HAP-1 (cell line): ENCODE data around the gene PNPLA1.
A peak's percentile ranks its signal among the peaks of the same experiment; 100 is the strongest.

Experiments used
- DNase-seq, 2 experiments: peaks; one replicate each; pipeline ENCODE4 v3.0.0-alpha.2; 2016 to 2020; ENCODE audit warnings: low spot score in 2 of 2
- H3K27me3 ChIP-seq: fragments of 250-450 bp; sonication (Bioruptor Pico); 2 replicates; pipeline ENCODE4 v1.5.1; 2020; ENCODE audit warnings: low read depth, mild to moderate bottlenecking, moderate library complexity
- H3K36me3 ChIP-seq: fragments of 250-450 bp; sonication (Bioruptor Pico); replicated peaks from 2 replicates; pipeline ENCODE4 v1.5.1; 2020; ENCODE audit warnings: mild to moderate bottlenecking
- H3K4me1 ChIP-seq: fragments of 250-450 bp; sonication (Bioruptor Pico); 2 replicates; pipeline ENCODE4 v1.5.1; 2020; ENCODE audit warnings: mild to moderate bottlenecking
- H3K4me3 ChIP-seq: fragments of 250-450 bp; sonication (Bioruptor Pico); 2 replicates; pipeline ENCODE4 v1.5.1; 2020; ENCODE audit warnings: mild to moderate bottlenecking, moderate library complexity
- H3K9me3 ChIP-seq: fragments of 250-450 bp; sonication (Bioruptor Pico); 2 replicates; pipeline ENCODE4 v1.5.1; 2020; ENCODE audit warnings: mild to moderate bottlenecking, moderate library complexity
- in situ Hi-C: fragments of 300-500 bp; cut with MboI; formaldehyde crosslinking; loops from 3 replicates; pipeline ENCODE4 v1.14.3; 2020; ENCODE audit warnings: low sequenced_read_pairs, inconsistent platforms, mixed read lengths

Gene PNPLA1

GRCh38 chr6:36269834-36270705 lies at the start of gene PNPLA1:
Gene PNPLA1, plus strand, starts transcription at chr6:36270060. Its CDS starts 400 bp downstream, at chr6:36270460.
- Histone ChIP-seq H3K4me1 (no peaks in the 10 kb centered on the region), H3K4me3 (no peak within 1 kb of the TSS), H3K9me3 (no peaks in the 10 kb centered on the region), H3K36me3 (no peaks in the 10 kb centered on the region), H3K27me3 (no peaks in the 10 kb centered on the region)
- no peak for DNase-seq
- in situ Hi-C loops: no loop called here

GRCh38 chr6:36220226-36220625 lies 49.6 kb upstream of the PNPLA1 start:
- H3K36me3 ChIP-seq: peaks cover 53% of the 10 kb centered on the region

GRCh38 chr6:36221674-36222073 lies 48.2 kb upstream of the PNPLA1 start:
- in situ Hi-C loops: no loop called here
- Histone ChIP-seq H3K4me1 (peaks cover 20% of the 10 kb centered on the region), H3K4me3 (no peak overlapping the region), H3K27me3 (no peaks in the 10 kb centered on the region), H3K36me3 (peaks cover 48% of the 10 kb centered on the region), H3K9me3 (no peaks in the 10 kb centered on the region)
- no peak for DNase-seq

More at GRCh38 chr6:36220226-36220625, 49.6 kb upstream of the PNPLA1 start:
- no peaks in the 10 kb centered on the region for H3K27me3 ChIP-seq
- in situ Hi-C loops: no loop called here
- H3K4me3 ChIP-seq: no peak overlapping the region
- peaks cover 6% of the 10 kb centered on the region; the same call in 1 of the 2 replicates for H3K4me1 ChIP-seq
- no peak for DNase-seq
- H3K9me3 ChIP-seq: no peaks in the 10 kb centered on the region

- no peak for DNase-seq
- Histone ChIP-seq H3K4me3 (no peak overlapping the region), H3K27me3 (no peaks in the 10 kb centered on the region), H3K4me1 (peaks cover 33% of the 10 kb centered on the region), H3K9me3 (no peaks in the 10 kb centered on the region), H3K36me3 (peaks cover 42% of the 10 kb centered on the region)
- in situ Hi-C loops: no loop called here
Measured at GRCh38 chr6:36222924-36223323, 46.9 kb upstream of the PNPLA1 start.

- in situ Hi-C loops: no loop called here
- no peaks in the 10 kb centered on the region for H3K27me3 ChIP-seq
- H3K4me1 ChIP-seq: peaks cover 33% of the 10 kb centered on the region
- no peaks in the 10 kb centered on the region for H3K9me3 ChIP-seq
- H3K36me3 ChIP-seq: peaks cover 41% of the 10 kb centered on the region
- no peak for DNase-seq
- no peak overlapping the region for H3K4me3 ChIP-seq
Measured at GRCh38 chr6:36223706-36224105, 46.2 kb upstream of the PNPLA1 start.

- DNase-seq: no peak
- H3K36me3 ChIP-seq: peaks cover 37% of the 10 kb centered on the region
Measured at GRCh38 chr6:36224918-36225461, 44.9 kb upstream of the PNPLA1 start.

GRCh38 chr6:36226438-36227047 lies 43.3 kb upstream of the PNPLA1 start:
- Histone ChIP-seq H3K4me1 (peaks cover 33% of the 10 kb centered on the region), H3K4me3 (no peak overlapping the region), H3K36me3 (peaks cover 39% of the 10 kb centered on the region), H3K27me3 (no peaks in the 10 kb centered on the region), H3K9me3 (no peaks in the 10 kb centered on the region)
- DNase-seq: peak in 1 of 2 experiments; percentile 40
- in situ Hi-C loops: no loop called here

More at GRCh38 chr6:36224918-36225461, 44.9 kb upstream of the PNPLA1 start:
- no peaks in the 10 kb centered on the region for H3K9me3 ChIP-seq
- in situ Hi-C loops: no loop called here
- no peak overlapping the region for H3K4me3 ChIP-seq
- no peaks in the 10 kb centered on the region for H3K27me3 ChIP-seq
- peaks cover 33% of the 10 kb centered on the region for H3K4me1 ChIP-seq

GRCh38 chr6:36227379-36228228 lies 42.3 kb upstream of the PNPLA1 start:
- Histone ChIP-seq H3K4me3 (no peak overlapping the region), H3K27me3 (no peaks in the 10 kb centered on the region), H3K4me1 (peaks cover 33% of the 10 kb centered on the region), H3K36me3 (peaks cover 33% of the 10 kb centered on the region), H3K9me3 (no peaks in the 10 kb centered on the region)
- peak; percentile 72 to 78 for DNase-seq
- in situ Hi-C loops: no loop called here

- H3K4me1 ChIP-seq: peaks cover 33% of the 10 kb centered on the region
- peaks cover 24% of the 10 kb centered on the region for H3K36me3 ChIP-seq
- no peaks in the 10 kb centered on the region for H3K9me3 ChIP-seq
- DNase-seq: no peak
- H3K4me3 ChIP-seq: no peak overlapping the region
- no peaks in the 10 kb centered on the region for H3K27me3 ChIP-seq
- in situ Hi-C loops: no loop called here
Measured at GRCh38 chr6:36229223-36229622, 40.6 kb upstream of the PNPLA1 start.

GRCh38 chr6:36230371-36230770 lies 39.5 kb upstream of the PNPLA1 start:
- no peaks in the 10 kb centered on the region for H3K27me3 ChIP-seq
- H3K4me1 ChIP-seq: peaks cover 26% of the 10 kb centered on the region
- in situ Hi-C loops: no loop called here
- no peak for DNase-seq
- H3K36me3 ChIP-seq: peaks cover 21% of the 10 kb centered on the region
- no peaks in the 10 kb centered on the region for H3K9me3 ChIP-seq
- H3K4me3 ChIP-seq: no peak overlapping the region

- Histone ChIP-seq H3K9me3 (no peaks in the 10 kb centered on the region), H3K27me3 (no peaks in the 10 kb centered on the region), H3K4me1 (peaks cover 8% of the 10 kb centered on the region), H3K4me3 (no peak overlapping the region), H3K36me3 (peaks cover 11% of the 10 kb centered on the region)
- no peak for DNase-seq
- in situ Hi-C loops: no loop called here
Measured at GRCh38 chr6:36232172-36232571, 37.7 kb upstream of the PNPLA1 start.

GRCh38 chr6:36235309-36235708 lies 34.6 kb upstream of the PNPLA1 start:
- DNase-seq: no peak
- Histone ChIP-seq H3K36me3 (peaks cover 8% of the 10 kb centered on the region), H3K27me3 (no peaks in the 10 kb centered on the region), H3K9me3 (no peaks in the 10 kb centered on the region; the same call in 1 of the 2 replicates), H3K4me3 (no peak overlapping the region), H3K4me1 (no peaks in the 10 kb centered on the region)
- in situ Hi-C loops: no loop called here

GRCh38 chr6:36235862-36236261 lies 34.0 kb upstream of the PNPLA1 start:
- Histone ChIP-seq H3K36me3 (peaks cover 4% of the 10 kb centered on the region), H3K4me3 (no peak overlapping the region), H3K9me3 (no peaks in the 10 kb centered on the region; the same call in 1 of the 2 replicates), H3K27me3 (no peaks in the 10 kb centered on the region), H3K4me1 (no peaks in the 10 kb centered on the region)
- in situ Hi-C loops: no loop called here
- no peak for DNase-seq
